ENCODE measurements around the gene CRTC2.

The CRTC2 gene

GRCh38 chr1:153953859-153954365 is 4.5 kb downstream of the CRTC2 start:
- no peak overlapping the region for H4K91ac ChIP-seq (ENCODE audit: low read depth, low read length)
- peak overlapping the region; percentile 29 for H3K9ac ChIP-seq (ENCODE audit: low read length)
- H4K8ac ChIP-seq (ENCODE audit: low read depth, low read length): no peak overlapping the region
- H3K18ac ChIP-seq (ENCODE audit: low read length): no peak overlapping the region
- peaks cover 36 to 45% of the 10 kb centered on the region in 2 experiments for H3K36me3 ChIP-seq (ENCODE audit: control insufficient read depth in 1 of 2, insufficient read depth in 2 of 2, low read length in 2 of 2)
- no peaks in the 10 kb centered on the region for H3K27me3 ChIP-seq (ENCODE audit: insufficient read depth, low read length)
- no CpG with 5 or more reads among the region's 4 CpGs for WGBS (ENCODE audit: extremely low coverage, insufficient coverage, insufficient read length)
- no peak overlapping the region for H4K12ac ChIP-seq (ENCODE audit: low read depth, low read length)
- peaks cover 6 to 9% of the 10 kb centered on the region in 2 experiments for H3K4me1 ChIP-seq (ENCODE audit: control insufficient read depth in 1 of 2, insufficient read depth in 2 of 2, low read length in 2 of 2)
- no peak overlapping the region for H2AK5ac ChIP-seq (ENCODE audit: low read length)
- no peak overlapping the region for H2AFZ ChIP-seq (ENCODE audit: insufficient read depth, low read length, poor library complexity)
- no peak overlapping the region for H3K4me3 ChIP-seq (ENCODE audit: low read depth, low read length)
- H2BK120ac ChIP-seq (ENCODE audit: insufficient read depth, low read length, poor library complexity): no peak overlapping the region
- no peak overlapping the region for H3K14ac ChIP-seq (ENCODE audit: low read length)
- no peak overlapping the region for H2BK12ac ChIP-seq (ENCODE audit: low read length)
- no peak overlapping the region for H2BK5ac ChIP-seq (ENCODE audit: low read depth, low read length, poor library complexity)
- no peak overlapping the region for H3K27ac ChIP-seq (ENCODE audit: low read depth, low read length)
- DNase-seq: no peak
- peak overlapping the region; percentile 30 for H3K4ac ChIP-seq (ENCODE audit: low read depth, low read length)
- peaks cover 19% of the 10 kb centered on the region for H3K79me2 ChIP-seq (ENCODE audit: control insufficient read depth, insufficient read depth, low read length, poor library complexity)
- no peak overlapping the region for H3K4me2 ChIP-seq (ENCODE audit: low read length)
- H3K9me3 ChIP-seq (ENCODE audit: insufficient read depth, low read depth, low read length): no peaks in the 10 kb centered on the region
- peaks cover 7% of the 10 kb centered on the region for H3K79me1 ChIP-seq (ENCODE audit: low read length)
- H3K23ac ChIP-seq (ENCODE audit: low read length): peak overlapping the region; percentile 27

DNA sequence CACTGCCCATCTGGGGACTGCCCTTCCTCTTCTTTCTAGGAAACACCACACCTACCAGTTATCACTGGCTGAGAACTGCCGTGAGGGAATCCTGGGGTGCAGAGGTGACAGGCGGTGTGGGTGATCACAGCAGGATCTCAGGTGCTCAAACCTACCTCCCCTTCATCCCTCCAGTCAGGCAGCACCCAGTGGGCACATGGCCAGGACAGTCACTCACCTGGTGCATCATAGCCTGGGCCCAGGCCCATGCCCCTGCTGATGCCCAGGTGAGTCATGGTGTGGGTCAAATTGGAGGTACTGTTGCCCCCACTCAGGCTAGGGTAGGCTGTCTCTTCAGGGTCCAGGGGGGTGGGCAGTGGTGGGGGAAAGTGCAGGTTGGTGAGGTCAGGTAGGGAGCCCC is 6.6 kb downstream of the CRTC2 start:
- Histone ChIP-seq H2BK120ac (ENCODE audit: insufficient read depth, low read length, poor library complexity) (no peak overlapping the region), H3K79me1 (ENCODE audit: low read length) (no peaks in the 10 kb centered on the region), H2AFZ (ENCODE audit: insufficient read depth, low read length, poor library complexity) (no peak overlapping the region), H3K18ac (ENCODE audit: low read length) (no peak overlapping the region), H3K14ac (ENCODE audit: low read length) (no peak overlapping the region), H3K36me3 (ENCODE audit: control insufficient read depth in 1 of 2, insufficient read depth in 2 of 2, low read length in 2 of 2) (peaks cover 52 to 62% of the 10 kb centered on the region in 2 experiments), H3K4me1 (ENCODE audit: control insufficient read depth in 1 of 2, insufficient read depth in 2 of 2, low read length in 2 of 2) (peaks cover 1 to 2% of the 10 kb centered on the region in 2 experiments), H2BK12ac (ENCODE audit: low read length) (no peak overlapping the region), H3K27me3 (ENCODE audit: insufficient read depth, low read length) (no peaks in the 10 kb centered on the region), H3K9ac (ENCODE audit: low read length) (no peak overlapping the region), H3K27ac (ENCODE audit: low read depth, low read length) (no peak overlapping the region), H4K12ac (ENCODE audit: low read depth, low read length) (no peak overlapping the region), H3K4ac (ENCODE audit: low read depth, low read length) (no peak overlapping the region), H2BK5ac (ENCODE audit: low read depth, low read length, poor library complexity) (no peak overlapping the region), H2AK5ac (ENCODE audit: low read length) (no peak overlapping the region), H3K79me2 (ENCODE audit: control insufficient read depth, insufficient read depth, low read length, poor library complexity) (peaks cover 5% of the 10 kb centered on the region), H4K8ac (ENCODE audit: low read depth, low read length) (no peak overlapping the region), H3K23ac (ENCODE audit: low read length) (no peak overlapping the region), H3K4me2 (ENCODE audit: low read length) (no peak overlapping the region), H4K91ac (ENCODE audit: low read depth, low read length) (no peak overlapping the region), H3K9me3 (ENCODE audit: insufficient read depth, low read depth, low read length) (no peaks in the 10 kb centered on the region), H3K4me3 (ENCODE audit: low read depth, low read length) (no peak overlapping the region)
- no CpG with 5 or more reads among the region's 2 CpGs for WGBS (ENCODE audit: extremely low coverage, insufficient coverage, insufficient read length)
- no peak for DNase-seq

GRCh38 chr1:153951183-153951582 is 7.2 kb downstream of the CRTC2 start:
- Histone ChIP-seq H3K9me3 (ENCODE audit: insufficient read depth, low read depth, low read length) (peaks cover 1% of the 10 kb centered on the region), H3K4ac (ENCODE audit: low read depth, low read length) (no peak overlapping the region), H3K4me2 (ENCODE audit: low read length) (no peak overlapping the region), H3K27ac (ENCODE audit: low read depth, low read length) (no peak overlapping the region), H4K91ac (ENCODE audit: low read depth, low read length) (no peak overlapping the region), H4K8ac (ENCODE audit: low read depth, low read length) (no peak overlapping the region), H3K23ac (ENCODE audit: low read length) (no peak overlapping the region), H3K36me3 (ENCODE audit: control insufficient read depth in 1 of 2, insufficient read depth in 2 of 2, low read length in 2 of 2) (peaks cover 52 to 62% of the 10 kb centered on the region in 2 experiments), H3K14ac (ENCODE audit: low read length) (no peak overlapping the region), H2AK5ac (ENCODE audit: low read length) (no peak overlapping the region), H3K27me3 (ENCODE audit: insufficient read depth, low read length) (no peaks in the 10 kb centered on the region), H3K4me3 (ENCODE audit: low read depth, low read length) (no peak overlapping the region), H2BK120ac (ENCODE audit: insufficient read depth, low read length, poor library complexity) (no peak overlapping the region), H3K79me1 (ENCODE audit: low read length) (peaks cover 3% of the 10 kb centered on the region), H2BK12ac (ENCODE audit: low read length) (no peak overlapping the region), H3K79me2 (ENCODE audit: control insufficient read depth, insufficient read depth, low read length, poor library complexity) (peaks cover 2% of the 10 kb centered on the region), H3K9ac (ENCODE audit: low read length) (no peak overlapping the region), H2AFZ (ENCODE audit: insufficient read depth, low read length, poor library complexity) (no peak overlapping the region), H2BK5ac (ENCODE audit: low read depth, low read length, poor library complexity) (no peak overlapping the region), H4K12ac (ENCODE audit: low read depth, low read length) (no peak overlapping the region), H3K4me1 (ENCODE audit: control insufficient read depth in 1 of 2, insufficient read depth in 2 of 2, low read length in 2 of 2) (no peaks in the 10 kb centered on the region), H3K18ac (ENCODE audit: low read length) (no peak overlapping the region)
- no peak for DNase-seq
- no CpG with 5 or more reads among the region's 11 CpGs for WGBS (ENCODE audit: extremely low coverage, insufficient coverage, insufficient read length)

DNA sequence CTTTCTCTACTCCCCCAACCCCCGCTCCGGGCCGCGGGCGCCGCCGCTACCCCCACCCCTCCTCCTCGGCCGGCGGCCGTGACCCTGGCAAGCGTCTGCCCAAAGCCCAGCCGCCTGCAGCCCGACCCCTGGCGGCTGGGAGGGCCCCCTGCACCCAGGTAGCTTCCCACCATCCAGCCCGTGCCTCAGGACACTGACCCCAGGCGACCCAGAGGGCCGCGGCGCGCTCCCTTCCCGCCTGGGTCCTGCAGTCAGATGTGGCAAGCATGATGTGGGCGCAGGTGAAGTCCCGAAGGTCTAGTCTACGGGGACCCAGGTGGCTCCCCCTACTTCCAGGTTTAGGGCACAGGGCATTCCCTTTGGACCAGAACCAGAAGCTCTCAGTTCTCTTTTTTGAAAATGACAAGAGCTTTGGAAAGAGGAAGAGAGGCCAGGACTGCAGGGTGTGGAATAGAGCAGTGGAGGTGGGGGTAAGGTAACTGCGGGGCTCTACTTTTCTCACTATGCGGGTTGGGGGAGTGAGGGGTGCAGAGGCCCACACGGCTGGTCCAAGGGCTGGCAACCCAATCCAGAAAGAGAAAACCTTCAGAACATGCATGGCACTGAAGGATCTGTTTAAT is 11.7 kb downstream of the CRTC2 start, which contains the start of gene DENND4B:
DENND4B (minus strand) TSS at position 97 of the 620 bp plus-strand sequence. CDS start 2,344 bp downstream, outside the sequence.
- Histone ChIP-seq H3K9ac (ENCODE audit: low read length) (peak within 1 kb of the TSS; percentile 72), H3K4me2 (ENCODE audit: low read length) (peak within 1 kb of the TSS; percentile 91), H3K14ac (ENCODE audit: low read length) (peak within 1 kb of the TSS; percentile 31), H4K8ac (ENCODE audit: low read depth, low read length) (peak within 1 kb of the TSS; percentile 83), H2AK5ac (ENCODE audit: low read length) (peak within 1 kb of the TSS; percentile 8), H3K79me2 (ENCODE audit: control insufficient read depth, insufficient read depth, low read length, poor library complexity) (peaks cover 10% of the 10 kb centered on the region), H2BK5ac (ENCODE audit: low read depth, low read length, poor library complexity) (peak within 1 kb of the TSS; percentile 68), H3K9me3 (ENCODE audit: insufficient read depth, low read depth, low read length) (peaks cover 1% of the 10 kb centered on the region), H3K4me3 (ENCODE audit: low read depth, low read length) (peak within 1 kb of the TSS; percentile 90), H3K27me3 (ENCODE audit: insufficient read depth, low read length) (no peaks in the 10 kb centered on the region), H4K12ac (ENCODE audit: low read depth, low read length) (peak within 1 kb of the TSS; percentile 9), H2BK120ac (ENCODE audit: insufficient read depth, low read length, poor library complexity) (peak within 1 kb of the TSS; percentile 74), H3K23ac (ENCODE audit: low read length) (no peak within 1 kb of the TSS), H3K4me1 (ENCODE audit: control insufficient read depth in 1 of 2, insufficient read depth in 2 of 2, low read length in 2 of 2) (peaks cover 4 to 9% of the 10 kb centered on the region in 2 experiments), H3K27ac (ENCODE audit: low read depth, low read length) (peak within 1 kb of the TSS; percentile 57), H3K36me3 (ENCODE audit: control insufficient read depth in 1 of 2, insufficient read depth in 2 of 2, low read length in 2 of 2) (peaks cover 40 to 53% of the 10 kb centered on the region in 2 experiments), H2BK12ac (ENCODE audit: low read length) (no peak within 1 kb of the TSS), H2AFZ (ENCODE audit: insufficient read depth, low read length, poor library complexity) (peak within 1 kb of the TSS; percentile 89), H3K79me1 (ENCODE audit: low read length) (peaks cover 9% of the 10 kb centered on the region), H4K91ac (ENCODE audit: low read depth, low read length) (peak within 1 kb of the TSS; percentile 89), H3K18ac (ENCODE audit: low read length) (peak within 1 kb of the TSS; percentile 97), H3K4ac (ENCODE audit: low read depth, low read length) (peak within 1 kb of the TSS; percentile 25)
- no CpG with 5 or more reads among the region's 28 CpGs for WGBS (ENCODE audit: extremely low coverage, insufficient coverage, insufficient read length)
- peak; percentile 87 to 91 for DNase-seq

Data from trophoblast cell (in vitro differentiated cells and primary cell).